MM.1S (cell line): ENCODE results near the gene IKBKE.

Source experiments
- DNase-seq: peaks from one replicate; pipeline ENCODE4 v3.0.0-alpha.2; 2015
- H2AFZ ChIP-seq: fragments of 300-600 bp; sonication (generic); 2 replicates; pipeline ENCODE4 v1.6.0; 2016; ENCODE audit warnings: antibody characterized with exemption, low read length
- H3F3A ChIP-seq: fragments of 300-600 bp; sonication (generic); 2 replicates; pipeline ENCODE4 v1.6.1; 2016; ENCODE audit warnings: mild to moderate bottlenecking, antibody characterized with exemption, low read length, moderate library complexity, mixed read lengths; ENCODE audit not compliant: insufficient read depth
- H3K27ac ChIP-seq: fragments of 300-600 bp; sonication (generic); 2 replicates; pipeline ENCODE4 v1.5.1; 2016; ENCODE audit warnings: mild to moderate bottlenecking, low read length
- H3K27me3 ChIP-seq: fragments of 300-600 bp; sonication (generic); replicated peaks from 2 replicates; pipeline ENCODE4 v1.6.0; 2016; ENCODE audit warnings: low read length; ENCODE audit not compliant: insufficient read depth
- H3K36me3 ChIP-seq: fragments of 300-600 bp; sonication (generic); replicated peaks from 2 replicates; pipeline ENCODE4 v1.6.1; 2016; ENCODE audit warnings: mild to moderate bottlenecking, low read length, mixed read lengths; ENCODE audit not compliant: insufficient read depth
- H3K4me1 ChIP-seq: fragments of 300-600 bp; sonication (generic); 2 replicates; pipeline ENCODE4 v1.6.1; 2016; ENCODE audit warnings: low read length, mixed read lengths
- H3K4me2 ChIP-seq: fragments of 300-600 bp; sonication (generic); 2 replicates; pipeline ENCODE4 v1.6.0; 2016; ENCODE audit warnings: low read depth, low read length
- H3K4me3 ChIP-seq: fragments of 300-600 bp; sonication (generic); 2 replicates; pipeline ENCODE4 v1.5.1; 2016; ENCODE audit warnings: low read length, mixed read lengths
- H3K79me2 ChIP-seq: fragments of 300-600 bp; sonication (generic); 2 replicates; pipeline ENCODE4 v1.6.1; 2016; ENCODE audit warnings: mixed run types, low read length, mixed read lengths
- H3K9ac ChIP-seq: fragments of 300-600 bp; sonication (generic); 2 replicates; pipeline ENCODE4 v1.6.1; 2016; ENCODE audit warnings: low read length, mixed read lengths
- H3K9me2 ChIP-seq: fragments of 300-600 bp; sonication (generic); replicated peaks from 2 replicates; pipeline ENCODE4 v1.6.1; 2016; ENCODE audit warnings: mild to moderate bottlenecking, low read length, mixed read lengths; ENCODE audit not compliant: insufficient read depth
- H3K9me3 ChIP-seq: fragments of 300-600 bp; sonication (generic); replicated peaks from 2 replicates; pipeline ENCODE4 v1.6.1; 2016; ENCODE audit warnings: mild to moderate bottlenecking, low read length, mixed read lengths; ENCODE audit not compliant: insufficient read depth
- H4K20me1 ChIP-seq: fragments of 300-600 bp; sonication (generic); 2 replicates; pipeline ENCODE4 v1.6.1; 2016; ENCODE audit warnings: mild to moderate bottlenecking, low read length, moderate library complexity, mixed read lengths; ENCODE audit not compliant: insufficient read depth
- EZH2 ChIP-seq: fragments of 300-600 bp; sonication (generic); optimal IDR thresholded peaks from 2 replicates; pipeline ENCODE3; 2017; ENCODE audit warnings: low read depth, mild to moderate bottlenecking, antibody characterized with exemption, low read length, mixed read lengths
- EZH2phosphoT487 ChIP-seq: fragments of 300-600 bp; sonication (generic); IDR thresholded peaks from 2 replicates; pipeline ENCODE4 v1.6.1; 2018; ENCODE audit warnings: antibody characterized with exemption, low read length
- TF ChIP-seq, protein P1 (sequence below): fragments of 300-600 bp; sonication (generic); IDR thresholded peaks from 2 replicates; pipeline ENCODE4 v1.5.1; 2016; ENCODE audit warnings: antibody characterized with exemption, low read length, mixed read lengths

The IKBKE gene

DNA sequence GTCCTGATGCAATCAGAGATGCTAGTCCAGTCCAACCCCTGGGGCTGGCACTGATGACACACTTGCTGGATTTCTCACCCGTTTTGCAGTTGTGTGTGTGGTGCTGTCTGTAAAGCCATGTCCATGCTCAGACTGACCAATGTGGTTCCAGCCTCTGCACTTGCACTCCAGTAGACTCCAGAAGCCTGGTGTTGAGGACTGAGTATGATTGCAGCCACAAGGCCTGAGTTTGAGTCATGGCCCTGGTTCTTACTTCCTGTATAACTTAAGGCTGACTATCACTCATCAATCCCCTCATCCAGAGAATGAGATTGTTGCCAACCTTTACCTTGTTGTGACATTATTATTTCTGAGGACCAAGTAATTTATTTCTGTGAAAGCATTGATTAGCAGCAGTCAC lies 34.8 kb upstream of the IKBKE start:
- no peak for DNase-seq
- Histone ChIP-seq H2AFZ (no peak overlapping the region), H3K4me3 (no peak overlapping the region), H3K36me3 (no peaks in the 10 kb centered on the region), H3K4me1 (peaks cover 5% of the 10 kb centered on the region), H3K4me2 (no peak overlapping the region), H3K9me3 (no peaks in the 10 kb centered on the region), H3K79me2 (no peaks in the 10 kb centered on the region), H3K27me3 (no peaks in the 10 kb centered on the region), H3K27ac (no peak overlapping the region), H3K9ac (no peak overlapping the region), H3F3A (no peaks in the 10 kb centered on the region), H3K9me2 (no peaks in the 10 kb centered on the region), H4K20me1 (no peaks in the 10 kb centered on the region)
- TF ChIP-seq EZH2phosphoT487 (no peak), EZH2 (no peak)
- TF ChIP-seq, protein P1, sequence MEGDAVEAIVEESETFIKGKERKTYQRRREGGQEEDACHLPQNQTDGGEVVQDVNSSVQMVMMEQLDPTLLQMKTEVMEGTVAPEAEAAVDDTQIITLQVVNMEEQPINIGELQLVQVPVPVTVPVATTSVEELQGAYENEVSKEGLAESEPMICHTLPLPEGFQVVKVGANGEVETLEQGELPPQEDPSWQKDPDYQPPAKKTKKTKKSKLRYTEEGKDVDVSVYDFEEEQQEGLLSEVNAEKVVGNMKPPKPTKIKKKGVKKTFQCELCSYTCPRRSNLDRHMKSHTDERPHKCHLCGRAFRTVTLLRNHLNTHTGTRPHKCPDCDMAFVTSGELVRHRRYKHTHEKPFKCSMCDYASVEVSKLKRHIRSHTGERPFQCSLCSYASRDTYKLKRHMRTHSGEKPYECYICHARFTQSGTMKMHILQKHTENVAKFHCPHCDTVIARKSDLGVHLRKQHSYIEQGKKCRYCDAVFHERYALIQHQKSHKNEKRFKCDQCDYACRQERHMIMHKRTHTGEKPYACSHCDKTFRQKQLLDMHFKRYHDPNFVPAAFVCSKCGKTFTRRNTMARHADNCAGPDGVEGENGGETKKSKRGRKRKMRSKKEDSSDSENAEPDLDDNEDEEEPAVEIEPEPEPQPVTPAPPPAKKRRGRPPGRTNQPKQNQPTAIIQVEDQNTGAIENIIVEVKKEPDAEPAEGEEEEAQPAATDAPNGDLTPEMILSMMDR: no peak

DNA sequence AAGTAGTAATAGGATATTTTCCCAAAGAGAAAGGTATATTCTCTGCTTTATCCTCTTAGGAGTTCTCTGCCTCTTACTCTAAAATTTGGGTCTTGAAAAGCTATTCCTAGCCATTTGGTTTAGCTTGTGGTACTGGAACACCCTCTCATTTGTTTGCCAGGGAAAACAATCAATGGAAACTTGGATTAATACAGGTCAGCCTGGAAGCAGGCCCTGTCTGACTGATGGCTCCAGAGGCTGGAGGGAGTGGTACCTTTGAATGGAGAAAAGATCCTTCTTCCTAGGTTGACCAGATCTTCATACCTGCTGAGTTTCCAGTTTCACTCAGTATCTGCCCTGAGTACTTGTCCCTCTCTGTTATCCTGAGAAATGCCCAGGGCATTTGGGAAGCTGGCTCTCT lies 31.7 kb upstream of the IKBKE start:
- Histone ChIP-seq H3K27me3 (no peaks in the 10 kb centered on the region), H3K4me1 (peaks cover 17% of the 10 kb centered on the region), H3K4me3 (no peak overlapping the region), H3K27ac (no peak overlapping the region), H4K20me1 (no peaks in the 10 kb centered on the region), H3K79me2 (no peaks in the 10 kb centered on the region), H3K9me3 (no peaks in the 10 kb centered on the region), H3K4me2 (no peak overlapping the region), H3F3A (no peaks in the 10 kb centered on the region), H3K36me3 (no peaks in the 10 kb centered on the region), H2AFZ (no peak overlapping the region), H3K9ac (no peak overlapping the region), H3K9me2 (no peaks in the 10 kb centered on the region)
- DNase-seq: no peak
- no peak for TF ChIP-seq EZH2phosphoT487
- TF ChIP-seq, protein P1: no peak
- no peak for TF ChIP-seq EZH2

DNA sequence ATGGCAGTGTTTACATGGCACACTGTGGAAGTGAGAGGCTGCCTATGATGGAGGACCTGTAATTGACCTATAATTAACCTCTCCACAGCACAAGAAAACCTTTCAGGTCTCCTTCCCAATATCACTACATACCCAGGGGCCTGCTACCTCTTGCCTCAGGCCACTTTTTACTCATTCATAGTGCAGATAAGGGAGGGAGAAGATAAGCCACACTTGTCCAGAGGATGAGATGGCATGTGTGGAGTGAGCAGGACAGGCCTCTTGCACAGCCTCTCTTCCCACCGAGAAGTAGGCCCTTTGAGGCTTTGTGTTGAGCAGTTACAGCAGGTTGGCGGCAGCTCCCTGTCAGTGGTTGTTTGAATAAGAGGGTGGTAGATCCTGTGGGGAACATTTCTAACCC lies 31.1 kb upstream of the IKBKE start:
- DNase-seq: no peak
- no peaks in the 10 kb centered on the region for H4K20me1 ChIP-seq
- H3K9me3 ChIP-seq: no peaks in the 10 kb centered on the region
- H3K4me2 ChIP-seq: no peak overlapping the region
- H3K27ac ChIP-seq: no peak overlapping the region
- no peaks in the 10 kb centered on the region for H3F3A ChIP-seq
- no peak overlapping the region for H3K9ac ChIP-seq
- H3K4me1 ChIP-seq: peaks cover 17% of the 10 kb centered on the region
- H3K36me3 ChIP-seq: no peaks in the 10 kb centered on the region
- no peaks in the 10 kb centered on the region for H3K79me2 ChIP-seq
- H3K27me3 ChIP-seq: no peaks in the 10 kb centered on the region
- no peak overlapping the region for H3K4me3 ChIP-seq
- H3K9me2 ChIP-seq: no peaks in the 10 kb centered on the region
- no peak overlapping the region for H2AFZ ChIP-seq
- no peak for TF ChIP-seq EZH2phosphoT487
- no peak for TF ChIP-seq EZH2
- TF ChIP-seq, protein P1: no peak
